Fibroblast of gingiva (primary cell): Measurements from ENCODE around the gene P2RX3.
A peak's percentile ranks its signal among the peaks of the same experiment; 100 is the strongest.

Experiments used
- DNase-seq: peaks from one replicate; pipeline ENCODE4 v3.0.0-alpha.2; 2011; ENCODE audit warnings: low read depth

Gene P2RX3

DNA sequence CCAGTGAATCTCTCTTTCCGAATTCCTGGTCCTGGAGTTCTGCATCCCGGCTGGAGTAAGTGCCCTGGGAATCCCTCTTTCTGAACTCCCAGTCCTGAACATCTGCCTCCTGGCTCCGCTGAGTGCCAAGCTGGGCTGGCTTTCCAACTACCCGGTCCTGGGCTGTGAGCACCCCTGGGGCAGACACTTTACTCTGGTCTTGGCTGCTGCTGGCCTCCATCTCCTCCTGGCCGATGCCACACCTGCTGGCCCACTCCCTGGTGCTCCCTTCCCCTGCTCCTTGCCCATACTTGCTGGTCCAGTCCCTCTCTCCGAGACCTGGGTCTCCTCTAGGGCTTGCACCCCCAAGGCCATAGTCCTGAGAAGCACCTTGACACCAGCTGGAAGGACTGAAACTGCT lies 28.1 kb upstream of the P2RX3 start:
- DNase-seq = no peak

DNA sequence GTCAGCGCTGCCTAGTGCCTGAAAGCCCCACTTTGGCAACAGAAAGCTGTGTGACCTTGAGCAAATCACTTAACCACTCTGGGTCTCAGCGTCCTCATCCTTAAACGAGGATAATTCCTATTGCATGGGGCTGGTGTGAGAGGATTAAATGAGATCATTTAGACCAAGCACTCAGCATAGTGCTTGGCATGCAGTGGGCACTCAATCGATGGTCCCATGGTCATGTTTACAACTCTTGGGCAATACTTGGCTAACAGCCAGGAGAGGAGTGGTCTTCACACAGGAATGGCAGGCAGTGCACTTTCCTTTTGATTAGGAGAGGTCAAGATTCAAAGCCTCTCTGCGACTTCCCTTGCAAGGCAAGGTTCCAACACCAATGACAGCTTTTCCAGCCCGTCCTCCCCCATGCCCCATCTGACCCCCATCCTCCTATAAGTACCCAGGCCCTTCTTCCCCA lies 27.5 kb upstream of the P2RX3 start:
- peak; percentile 74 for DNase-seq

DNA sequence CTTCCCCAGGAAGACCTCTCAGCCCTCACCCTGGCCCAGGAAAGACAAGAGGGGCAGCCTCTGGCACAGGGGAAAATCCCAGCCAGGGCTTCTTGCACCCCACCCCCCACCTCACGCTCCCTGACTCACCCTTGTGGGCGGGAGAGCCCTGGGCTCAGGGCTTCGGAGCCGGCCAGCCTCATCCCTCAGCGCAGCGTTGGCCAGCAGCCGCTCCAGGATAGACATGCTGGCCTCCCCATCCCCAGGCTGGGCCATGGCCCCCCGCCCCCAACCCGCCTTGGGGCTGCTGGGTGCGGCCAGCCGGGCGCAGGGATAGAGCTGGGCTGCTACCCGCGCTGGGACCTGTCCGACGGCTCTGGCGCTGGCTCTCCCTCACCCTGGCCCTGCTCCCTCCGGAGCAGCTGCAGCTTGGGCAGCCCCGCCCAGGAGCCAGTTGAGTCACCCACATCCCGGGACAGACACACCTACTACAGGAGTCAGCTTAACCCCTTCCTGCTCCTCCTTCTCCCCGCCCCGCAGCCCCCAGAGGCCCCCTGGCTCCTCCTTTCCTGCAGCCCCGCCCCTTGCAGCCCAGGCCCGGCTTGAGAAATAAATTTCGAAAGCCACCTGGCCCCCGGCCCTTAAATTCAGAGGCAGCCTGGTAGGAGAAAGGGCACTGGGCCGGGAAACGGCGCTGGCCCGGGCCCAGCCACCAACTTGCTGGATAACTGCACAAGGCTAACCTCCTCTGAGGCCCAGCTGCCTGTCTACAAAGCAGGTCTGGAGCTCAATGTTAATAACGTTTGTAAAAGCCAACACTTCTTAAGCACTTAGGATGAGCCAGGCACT lies 26.8 kb upstream of the P2RX3 start:
- peak; percentile 99 for DNase-seq

DNA sequence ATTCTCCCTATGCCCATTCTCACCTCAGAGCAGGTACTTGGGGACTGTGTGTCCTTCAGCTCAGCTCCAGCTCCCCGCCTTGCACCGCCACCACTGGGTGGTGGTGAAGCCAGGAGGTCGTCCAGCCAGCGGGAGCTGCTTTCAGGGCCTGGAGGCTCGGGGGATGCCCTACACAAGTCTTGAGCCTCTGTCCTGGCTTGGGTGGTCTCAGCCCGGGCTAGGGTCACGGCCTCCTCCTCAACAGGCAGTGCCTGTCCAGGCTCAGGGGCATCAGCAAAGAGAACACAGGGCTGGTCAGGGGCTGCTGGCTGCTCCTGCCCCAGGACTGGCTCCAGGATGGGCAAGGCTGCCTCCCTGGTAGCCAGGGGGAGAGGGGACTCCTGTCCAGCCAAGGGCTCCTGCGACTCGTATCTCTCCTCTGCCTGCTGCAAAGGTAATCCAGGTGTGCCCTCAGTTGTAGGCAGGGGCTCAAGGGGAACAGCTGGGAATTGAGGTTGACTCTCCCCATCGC lies 25.6 kb upstream of the P2RX3 start:
- DNase-seq = no peak

DNA sequence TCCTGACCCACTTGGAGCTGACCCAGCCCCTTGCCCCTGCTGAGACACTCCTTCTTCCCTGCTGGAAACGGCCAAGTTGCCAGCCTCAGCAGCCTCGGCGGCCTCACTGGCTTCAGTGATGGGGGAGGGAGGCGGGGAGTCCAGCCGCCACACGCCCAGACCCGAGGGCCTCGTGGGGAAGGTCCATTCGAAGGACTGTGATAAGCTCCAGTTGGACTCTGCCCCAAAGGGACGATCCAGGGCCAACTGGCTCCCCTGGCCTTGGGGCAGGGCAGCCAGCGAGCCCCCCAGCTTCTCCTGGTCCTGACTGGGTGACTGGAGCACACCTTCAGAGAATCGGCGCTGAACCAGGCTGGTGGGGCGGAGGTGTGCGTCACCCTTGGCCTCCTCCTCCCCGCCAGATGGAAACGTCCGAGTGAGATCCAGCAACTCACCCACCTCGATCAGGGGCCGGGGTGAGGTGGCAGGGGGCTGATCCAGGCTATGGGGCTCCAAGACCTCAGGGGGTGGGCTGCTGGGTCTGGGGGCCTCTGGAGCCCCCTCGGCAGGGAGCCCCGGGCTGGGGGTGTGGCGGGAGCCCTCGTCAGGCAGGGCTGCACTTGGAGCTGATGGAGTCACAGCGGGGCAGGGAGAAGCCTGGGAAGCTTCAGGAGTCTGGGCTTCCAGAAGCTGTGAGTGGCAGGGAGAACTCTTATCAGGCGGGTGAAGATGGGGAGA lies 24.9 kb upstream of the P2RX3 start:
- DNase-seq = no peak

DNA sequence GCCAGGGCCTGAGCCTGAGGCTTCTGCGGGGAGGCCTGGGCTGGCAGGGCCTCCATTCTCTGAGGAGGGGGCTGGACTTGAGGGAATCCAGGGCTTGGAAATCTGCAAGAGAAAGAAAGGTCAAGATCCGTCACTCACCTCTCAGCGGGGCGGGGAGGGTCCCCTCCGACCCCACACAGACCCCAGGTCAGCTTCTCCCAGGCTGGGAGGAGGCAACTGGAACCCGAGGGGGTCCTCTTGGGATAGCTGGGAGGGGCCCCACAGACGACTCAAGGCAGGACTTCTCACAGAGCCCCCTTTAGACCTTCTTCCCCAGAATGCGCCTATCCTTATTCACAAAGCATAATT lies 24.4 kb upstream of the P2RX3 start:
- DNase-seq = no peak

DNA sequence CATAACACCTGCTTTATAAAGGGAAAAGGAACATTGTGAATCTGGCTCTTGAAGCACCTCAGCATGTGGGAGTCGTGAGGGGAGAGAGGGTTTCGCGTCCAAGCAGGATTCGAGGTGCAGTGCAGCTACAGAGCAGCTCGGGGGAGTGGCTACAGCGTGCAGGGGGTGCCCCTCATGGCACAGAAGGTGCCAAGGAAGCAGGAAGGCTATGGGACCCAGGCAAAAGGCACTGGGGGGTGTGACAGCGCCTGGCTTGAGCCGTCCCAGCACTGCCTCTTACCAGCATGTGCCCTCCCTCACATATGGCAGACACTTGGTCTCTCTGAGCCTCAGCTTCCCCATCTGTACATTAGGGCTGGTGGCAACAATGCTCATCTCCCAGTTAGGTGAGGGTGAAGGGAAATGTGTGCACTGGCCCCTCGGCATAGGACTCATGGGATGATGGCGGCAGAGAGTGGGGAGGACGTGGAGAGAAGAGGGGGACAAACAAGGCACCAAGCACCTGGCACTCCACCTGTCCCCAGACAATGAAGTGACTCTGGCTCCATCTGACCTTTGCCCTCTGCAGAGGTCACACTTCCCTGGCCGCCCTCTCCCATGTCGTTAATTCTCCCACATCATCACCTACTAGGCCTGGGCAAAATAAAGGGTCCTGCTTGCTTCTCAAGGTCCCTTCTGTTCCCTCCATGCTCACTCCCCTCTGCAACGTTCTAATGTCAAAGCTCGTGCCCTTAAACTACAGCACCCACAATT lies 23.8 kb upstream of the P2RX3 start:
- no peak for DNase-seq

DNA sequence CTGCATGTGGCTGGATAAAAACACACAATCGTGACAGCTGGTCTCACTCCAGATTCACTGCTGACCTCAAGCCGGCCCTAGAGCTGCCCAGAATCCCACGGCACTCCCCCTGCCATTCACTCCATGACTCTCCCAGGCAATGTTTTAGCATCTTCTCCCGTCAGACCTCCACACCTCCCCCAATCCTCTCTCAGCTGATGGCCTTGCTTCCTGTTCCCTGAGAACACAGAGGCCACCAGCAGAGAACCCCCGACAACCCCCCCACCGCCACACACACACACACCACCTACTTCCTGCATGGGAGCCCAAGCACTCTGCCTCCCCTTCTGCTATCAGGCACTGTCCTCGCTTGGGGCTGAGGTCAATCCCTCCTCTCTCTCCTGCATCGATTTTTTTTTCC lies 22.7 kb upstream of the P2RX3 start:
- DNase-seq = no peak

DNA sequence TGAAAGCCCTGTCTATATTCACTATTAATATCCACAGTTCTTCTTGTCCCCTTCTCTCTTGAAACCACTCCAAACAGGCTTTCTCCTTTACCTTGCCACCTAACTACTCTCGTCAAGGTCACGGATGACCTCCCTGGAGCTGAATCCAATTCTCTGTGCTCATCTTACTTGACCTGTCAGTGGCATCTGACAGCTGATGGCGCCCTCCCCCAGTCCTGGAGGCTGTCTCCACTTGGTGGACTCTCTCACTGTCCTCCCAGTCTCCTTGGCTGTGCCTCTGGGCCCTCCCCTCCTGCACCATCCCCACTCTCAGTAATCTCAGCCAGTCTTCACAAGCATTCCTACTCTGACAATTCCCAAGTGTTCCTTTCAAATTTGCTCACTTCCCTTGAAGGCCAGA lies 22.1 kb upstream of the P2RX3 start:
- no peak for DNase-seq

DNA sequence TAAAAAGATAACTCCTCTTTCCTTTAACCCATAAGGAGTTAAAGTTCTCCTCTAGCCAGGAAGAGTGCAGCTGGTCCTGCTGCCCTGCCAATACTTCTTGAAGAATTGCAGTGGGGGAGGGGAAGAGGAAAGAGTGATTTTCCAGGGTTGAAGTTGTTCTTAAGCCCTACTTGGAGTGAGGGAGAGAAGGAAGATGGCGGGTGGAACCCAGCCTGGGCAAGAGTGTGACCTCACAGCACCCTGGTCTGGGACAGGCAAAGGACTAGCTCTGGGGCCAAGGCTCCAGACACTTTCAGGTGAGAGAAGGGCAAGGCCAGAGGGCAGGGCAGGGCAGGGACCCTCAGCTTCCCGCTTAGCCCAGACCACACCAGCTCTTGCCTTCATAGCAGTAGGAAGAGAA lies 20.0 kb upstream of the P2RX3 start:
- DNase-seq = peak; percentile 41

DNA sequence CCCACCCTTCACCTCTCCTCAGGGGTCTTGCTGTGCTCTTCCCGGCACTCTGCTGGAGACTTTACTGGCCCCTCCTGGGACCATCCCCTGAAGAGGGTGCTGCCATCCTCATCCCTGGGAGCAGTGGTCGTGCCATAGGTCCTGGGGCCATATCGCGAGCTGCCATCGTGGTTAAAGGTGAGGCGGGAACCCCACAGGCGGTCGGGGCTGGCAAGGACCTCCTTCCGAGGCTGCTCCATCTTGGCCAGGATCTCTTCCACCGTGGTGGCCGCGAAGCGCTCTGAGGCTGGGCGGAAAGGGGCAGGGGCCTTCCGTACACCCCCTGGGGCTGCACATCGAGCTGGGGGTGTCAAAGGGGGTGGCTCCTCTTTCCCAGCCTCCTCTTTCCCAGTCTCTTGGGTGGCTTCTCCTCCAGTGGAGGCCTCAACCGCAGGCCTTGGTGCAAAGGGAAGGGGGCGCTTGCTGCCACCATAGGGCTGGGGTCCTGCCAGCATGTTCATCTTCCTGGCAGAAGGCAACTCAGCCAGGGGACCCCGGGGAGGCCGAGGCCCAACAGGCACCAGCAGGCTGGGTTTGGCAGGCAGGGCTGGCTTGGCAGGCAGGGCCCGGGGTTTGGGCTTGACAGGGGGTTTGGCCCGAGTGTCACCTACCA lies 18.0 kb upstream of the P2RX3 start:
- DNase-seq = no peak

DNA sequence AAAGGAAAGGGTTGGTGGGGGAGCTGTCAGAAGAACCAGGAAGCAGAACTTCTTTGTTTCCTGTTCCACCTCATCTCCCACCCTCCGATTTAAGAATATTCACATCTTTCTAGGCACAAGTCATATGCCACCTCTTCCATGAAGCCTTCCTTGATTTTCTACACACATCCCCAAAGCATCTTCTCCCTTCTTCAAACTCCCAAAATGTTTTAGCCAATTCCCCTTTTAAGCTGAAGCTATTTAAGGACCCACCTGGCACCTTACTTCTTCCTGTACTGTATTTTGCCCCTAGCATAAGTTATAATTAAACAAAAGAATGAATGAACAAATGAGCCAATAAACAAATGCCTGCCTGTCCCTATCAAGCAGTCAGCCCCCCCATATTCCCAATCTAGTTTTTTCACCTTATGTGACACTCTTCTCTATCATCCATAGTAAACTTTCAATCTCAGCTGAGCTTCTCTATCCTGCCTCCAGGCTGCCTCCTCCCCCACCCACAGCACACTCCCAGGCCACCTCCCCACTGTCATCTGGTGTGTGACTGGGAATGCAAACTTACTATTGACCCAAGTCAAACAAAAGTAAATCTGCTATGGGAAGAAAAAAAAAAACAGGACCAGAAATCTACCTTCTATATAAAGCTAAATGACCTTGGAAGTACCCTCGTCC lies 17.3 kb upstream of the P2RX3 start:
- DNase-seq = no peak

DNA sequence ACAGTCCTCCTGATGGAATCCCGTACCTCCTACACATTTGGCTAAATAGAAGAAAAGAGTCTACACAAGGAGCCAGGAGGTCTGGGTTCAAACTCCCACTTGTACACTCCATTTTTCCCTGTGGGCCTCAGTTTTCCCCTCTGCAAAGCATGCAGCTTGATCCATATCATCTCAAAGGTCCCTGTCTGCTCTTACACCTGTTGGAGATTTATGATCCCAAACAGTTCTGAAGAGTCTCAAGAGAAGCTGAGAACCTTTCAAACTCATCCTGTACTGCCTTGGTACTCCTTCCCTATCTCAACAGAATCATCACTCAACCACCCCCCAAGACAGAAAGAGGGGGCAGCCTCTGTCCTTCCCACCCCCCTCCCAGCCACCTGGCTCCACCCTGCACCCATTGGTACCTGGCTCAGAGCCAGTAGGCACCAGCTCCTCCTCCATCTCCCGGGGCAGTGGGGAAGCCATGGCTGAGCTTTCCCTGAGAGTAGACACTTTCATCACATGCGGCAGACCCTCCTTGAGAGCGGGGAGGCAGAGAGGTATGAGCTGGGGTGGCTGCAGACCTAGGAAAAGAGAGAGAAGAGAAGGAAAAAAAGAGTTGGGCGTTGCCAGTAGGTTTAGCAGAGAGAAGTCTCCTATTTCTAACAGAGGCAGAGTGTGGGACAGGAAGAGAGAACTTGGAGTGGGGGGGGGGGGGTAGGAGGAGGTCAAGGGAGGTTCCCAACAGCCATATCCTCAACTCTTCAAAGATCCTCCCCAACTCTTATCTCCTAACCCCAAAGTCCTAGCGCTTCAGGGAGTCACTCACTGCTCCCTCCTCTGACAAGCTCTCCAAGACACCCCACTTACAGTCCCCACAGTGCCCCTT lies 16.5 kb upstream of the P2RX3 start:
- DNase-seq = peak; percentile 13

DNA sequence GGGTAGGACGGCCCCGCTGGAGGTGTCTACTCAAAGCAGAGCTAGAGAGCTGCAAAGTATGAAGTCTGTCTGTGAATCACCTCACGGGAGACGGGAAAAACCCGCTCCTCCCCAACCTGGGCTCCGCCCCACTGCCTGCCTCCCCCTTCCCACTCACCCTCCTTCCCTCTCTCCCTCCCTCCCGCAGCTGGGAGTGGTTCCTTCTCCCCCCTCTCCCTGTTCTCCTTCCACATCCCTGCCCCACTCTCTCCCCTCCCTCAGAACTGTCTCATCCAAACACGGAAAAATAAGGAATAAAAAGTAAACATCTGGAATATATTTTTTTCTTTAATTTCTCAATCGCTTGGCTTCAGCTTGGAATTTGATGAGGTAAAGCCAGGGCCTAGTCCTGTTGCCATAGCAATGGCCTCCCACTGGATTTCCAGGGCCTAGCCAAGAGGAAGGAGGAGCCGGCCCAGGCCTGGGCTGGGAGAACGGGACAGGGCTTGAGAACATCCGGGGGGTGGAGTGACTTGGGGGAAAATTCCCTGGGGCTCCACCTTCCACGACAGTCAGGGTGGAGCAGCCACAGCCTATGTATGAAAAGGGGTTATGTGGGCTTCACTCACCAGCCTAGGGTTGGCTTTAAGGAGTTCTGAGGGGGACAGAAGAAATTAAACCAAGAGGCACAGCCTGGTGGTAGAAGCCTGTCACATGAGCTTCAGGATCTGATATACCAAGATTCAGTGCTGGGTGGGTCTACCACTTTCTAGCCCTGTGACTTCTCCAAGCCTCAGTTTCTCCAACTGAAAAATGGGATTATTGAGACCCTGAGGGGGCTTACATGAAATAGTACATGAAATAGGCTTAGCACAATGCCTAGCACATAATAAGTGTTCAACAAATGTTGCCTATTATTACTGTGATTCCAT lies 15.6 kb upstream of the P2RX3 start:
- DNase-seq = peak; percentile 99

DNA sequence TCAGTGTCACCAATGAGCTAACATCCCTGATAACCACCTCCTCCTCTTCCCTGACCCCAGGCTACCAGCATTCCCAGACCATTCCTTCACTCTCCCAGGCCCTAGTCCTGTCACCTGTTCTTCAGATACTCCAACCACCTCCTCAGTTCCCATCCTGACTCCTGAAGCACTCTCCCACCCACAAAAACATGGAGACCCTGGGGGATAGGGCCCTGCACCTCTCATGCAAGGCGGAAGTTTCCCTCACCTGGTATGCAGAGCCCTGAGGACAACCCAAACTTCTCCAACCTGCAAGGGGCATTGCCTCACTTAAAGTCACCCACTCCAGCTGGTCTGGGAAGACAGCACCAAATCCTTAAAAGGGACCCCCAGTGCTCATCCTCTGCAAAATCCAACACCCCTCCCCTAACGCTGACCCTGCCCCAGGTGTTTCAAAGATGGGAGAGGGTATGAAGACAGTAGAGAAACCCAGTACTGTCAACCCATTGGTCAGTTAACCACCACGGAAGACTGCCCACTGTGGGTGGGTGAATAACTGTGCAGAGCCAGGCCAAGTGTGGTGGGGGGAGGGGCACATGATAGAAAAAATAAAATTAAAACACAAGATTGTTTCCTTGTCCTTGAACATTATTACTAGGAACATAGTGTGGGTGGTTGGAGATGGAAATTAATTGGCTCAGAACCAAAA lies 14.8 kb upstream of the P2RX3 start:
- peak; percentile 38 for DNase-seq

DNA sequence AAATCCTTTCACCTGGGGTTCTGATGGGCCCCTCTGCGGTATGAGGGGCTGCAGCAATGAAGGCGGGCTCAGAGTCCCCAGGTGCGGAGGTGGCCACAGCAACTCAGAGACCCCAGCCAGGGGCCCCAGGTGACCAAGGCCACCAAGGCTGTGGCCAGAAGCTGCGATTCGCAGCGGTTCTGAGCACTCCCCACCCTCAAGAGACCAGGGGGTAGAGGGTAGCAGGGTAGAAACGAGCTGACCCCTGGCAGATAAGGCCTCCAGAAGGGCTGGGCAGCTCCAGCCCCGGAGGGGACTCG lies 14.3 kb upstream of the P2RX3 start:
- DNase-seq = no peak

DNA sequence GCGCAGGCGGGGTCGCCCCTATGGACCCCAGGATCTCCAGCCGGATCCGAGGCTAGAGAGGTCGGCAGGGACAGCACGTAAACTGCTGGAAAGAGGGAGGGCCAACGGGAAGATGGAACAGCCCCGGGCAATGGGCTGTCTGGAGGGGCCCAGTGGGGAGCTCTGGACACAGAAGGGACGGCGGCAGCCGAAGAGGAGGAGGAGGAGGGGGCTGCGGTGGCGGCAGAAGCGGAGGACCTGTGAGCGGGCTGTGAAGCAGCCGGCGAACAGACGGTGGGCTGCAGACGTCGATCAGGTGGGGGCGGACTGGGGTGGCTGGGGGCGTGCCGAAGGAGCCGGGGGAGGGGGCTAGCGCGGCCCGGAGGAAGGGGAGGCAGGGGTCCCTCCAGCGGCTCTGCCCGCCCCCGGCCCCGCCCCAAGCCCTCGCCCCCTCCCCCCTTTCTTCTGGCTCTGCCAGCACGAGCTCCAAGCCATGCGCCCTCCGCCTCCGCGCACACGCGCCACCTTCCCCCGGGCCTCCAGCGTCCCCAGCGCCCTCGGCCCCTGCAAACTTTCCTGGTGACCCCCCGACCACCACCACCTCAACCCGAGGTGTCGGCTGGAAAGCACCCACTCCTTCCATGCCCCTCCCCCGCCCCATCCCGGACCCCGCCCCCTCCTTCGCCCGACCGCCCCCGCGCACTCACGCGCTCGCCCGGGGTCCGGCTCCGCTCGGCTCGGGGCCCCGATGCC lies 13.8 kb upstream of the P2RX3 start:
- peak; percentile 61 for DNase-seq
